GM13976 (cell line): ENCODE data around the gene GRK5.
A peak's percentile ranks its signal among the peaks of the same experiment; 100 is the strongest.

Experiments
- DNase-seq: peaks from one replicate; pipeline ENCODE4 v3.0.0; 2012; ENCODE audit warnings: low spot score
- in situ Hi-C: fragments of 300-500 bp; cut with MboI; formaldehyde crosslinking; loops from one replicate; pipeline ENCODE4 v1.12.0; 2022; ENCODE audit warnings: low sequenced_read_pairs, mixed read lengths, inconsistent platforms; ENCODE audit not compliant: unreplicated experiment
- TF ChIP-seq, protein P1 (sequence below): IDR thresholded peaks from 2 replicates; pipeline ENCODE4 v1.5.1; 2012; ENCODE audit warnings: borderline replicate concordance, mild to moderate bottlenecking; ENCODE audit not compliant: insufficient read depth; ENCODE audit errors: extremely low read depth, missing control alignments, control extremely low read depth

GRK5 gene

DNA sequence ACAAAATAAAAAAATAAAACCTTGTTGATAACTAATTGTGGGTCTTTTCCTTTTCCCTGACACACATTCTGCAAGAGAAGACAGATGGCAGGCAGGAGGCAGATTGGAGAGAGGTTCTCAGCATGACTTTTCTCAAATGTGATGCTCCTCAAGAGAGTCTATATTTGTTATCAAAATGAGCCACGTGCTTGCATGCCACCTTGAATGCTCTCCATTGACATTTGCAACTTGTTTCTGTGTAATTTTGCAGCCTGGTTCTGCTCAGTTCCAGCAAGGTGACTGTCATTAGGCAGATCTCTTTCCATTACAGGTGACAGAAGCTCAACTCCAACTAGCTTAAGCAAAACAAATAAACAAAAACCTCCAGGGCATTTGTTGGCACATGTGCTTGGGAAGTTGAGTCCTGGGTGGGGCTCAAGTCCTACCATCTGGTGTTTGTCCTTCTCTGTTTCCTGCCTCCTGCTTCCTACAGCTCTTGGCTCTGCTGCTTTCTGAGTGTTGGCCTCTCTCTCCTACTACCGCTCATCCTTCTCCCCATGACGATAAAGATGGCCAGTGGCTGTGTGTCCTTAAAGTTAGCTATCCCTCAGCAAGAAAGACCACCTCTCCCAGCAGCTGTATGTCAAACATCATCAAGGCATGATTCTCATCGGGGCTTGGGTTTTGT, 56.7 kb downstream of the GRK5 start:
- in situ Hi-C loops = no loop called here

DNA sequence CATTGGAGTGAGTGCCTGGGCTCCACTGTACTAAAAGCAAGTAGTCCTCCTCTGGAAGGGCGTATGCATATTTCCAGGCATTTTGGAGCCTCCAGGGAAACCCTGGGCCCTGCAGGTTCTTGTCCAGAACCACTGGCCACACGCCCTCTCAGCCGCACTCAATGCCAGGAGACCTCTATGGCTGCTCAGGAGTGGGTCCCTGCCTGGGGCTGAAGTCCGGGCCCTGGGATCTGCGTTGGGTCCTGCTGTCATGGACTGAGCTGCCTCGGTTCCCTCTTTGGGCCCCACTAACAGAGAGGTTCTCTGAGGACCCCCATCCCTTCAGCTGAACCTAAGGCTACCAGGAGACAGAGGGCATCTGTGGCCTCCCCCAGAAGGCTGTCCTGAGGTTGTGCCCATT, 58.3 kb downstream of the GRK5 start:
- no peak for DNase-seq
- in situ Hi-C loops = no loop called here
- TF ChIP-seq, protein P1, sequence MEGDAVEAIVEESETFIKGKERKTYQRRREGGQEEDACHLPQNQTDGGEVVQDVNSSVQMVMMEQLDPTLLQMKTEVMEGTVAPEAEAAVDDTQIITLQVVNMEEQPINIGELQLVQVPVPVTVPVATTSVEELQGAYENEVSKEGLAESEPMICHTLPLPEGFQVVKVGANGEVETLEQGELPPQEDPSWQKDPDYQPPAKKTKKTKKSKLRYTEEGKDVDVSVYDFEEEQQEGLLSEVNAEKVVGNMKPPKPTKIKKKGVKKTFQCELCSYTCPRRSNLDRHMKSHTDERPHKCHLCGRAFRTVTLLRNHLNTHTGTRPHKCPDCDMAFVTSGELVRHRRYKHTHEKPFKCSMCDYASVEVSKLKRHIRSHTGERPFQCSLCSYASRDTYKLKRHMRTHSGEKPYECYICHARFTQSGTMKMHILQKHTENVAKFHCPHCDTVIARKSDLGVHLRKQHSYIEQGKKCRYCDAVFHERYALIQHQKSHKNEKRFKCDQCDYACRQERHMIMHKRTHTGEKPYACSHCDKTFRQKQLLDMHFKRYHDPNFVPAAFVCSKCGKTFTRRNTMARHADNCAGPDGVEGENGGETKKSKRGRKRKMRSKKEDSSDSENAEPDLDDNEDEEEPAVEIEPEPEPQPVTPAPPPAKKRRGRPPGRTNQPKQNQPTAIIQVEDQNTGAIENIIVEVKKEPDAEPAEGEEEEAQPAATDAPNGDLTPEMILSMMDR = no peak

More for the DNA sequence above, 56.7 kb downstream of the GRK5 start:
- TF ChIP-seq, protein P1 = no peak
- DNase-seq = no peak

DNA sequence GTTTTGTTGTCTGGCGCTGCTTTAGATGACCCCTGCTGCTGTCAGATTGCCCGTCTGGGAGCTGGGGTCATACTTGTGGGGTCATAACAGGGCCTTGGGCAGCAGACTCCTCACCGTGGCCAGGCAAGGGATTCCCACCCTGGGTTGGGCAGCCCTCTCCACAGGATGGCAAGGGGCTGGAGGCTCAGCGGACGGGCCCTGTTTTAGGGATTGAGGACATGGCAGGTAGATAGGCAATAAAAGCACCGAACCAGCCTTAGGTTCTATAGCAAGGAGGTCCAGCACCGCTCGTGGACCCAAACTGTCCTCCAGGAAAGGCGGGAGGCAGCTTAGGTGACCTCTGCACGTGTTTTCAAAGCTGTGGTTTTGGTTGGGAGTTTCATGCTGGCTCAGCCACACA, 60.0 kb downstream of the GRK5 start:
- TF ChIP-seq, protein P1 = no peak
- in situ Hi-C loops = no loop called here

DNA sequence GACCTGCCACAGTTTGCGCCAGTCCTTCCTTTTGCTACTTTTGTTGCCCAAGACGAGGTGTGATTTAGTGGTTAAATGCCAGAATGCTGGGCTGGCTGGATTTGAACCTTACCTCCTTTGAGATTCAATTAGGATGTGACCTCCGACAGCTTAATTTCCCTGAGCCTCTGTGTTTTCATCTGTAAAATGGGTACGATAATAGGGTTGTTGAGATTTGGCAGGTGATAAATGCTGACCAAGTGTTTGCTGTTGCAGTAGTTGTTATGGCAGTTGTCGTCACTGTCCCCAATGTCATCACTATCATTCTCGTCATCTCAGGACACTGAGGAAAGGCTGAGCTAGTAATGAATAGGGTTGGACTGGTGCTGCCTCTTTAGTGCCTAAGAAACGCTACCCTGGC, 61.1 kb downstream of the GRK5 start:
- in situ Hi-C loops = no loop called here
- DNase-seq = no peak
- TF ChIP-seq, protein P1 = no peak

More for the DNA sequence above, 60.0 kb downstream of the GRK5 start:
- DNase-seq = no peak

DNA sequence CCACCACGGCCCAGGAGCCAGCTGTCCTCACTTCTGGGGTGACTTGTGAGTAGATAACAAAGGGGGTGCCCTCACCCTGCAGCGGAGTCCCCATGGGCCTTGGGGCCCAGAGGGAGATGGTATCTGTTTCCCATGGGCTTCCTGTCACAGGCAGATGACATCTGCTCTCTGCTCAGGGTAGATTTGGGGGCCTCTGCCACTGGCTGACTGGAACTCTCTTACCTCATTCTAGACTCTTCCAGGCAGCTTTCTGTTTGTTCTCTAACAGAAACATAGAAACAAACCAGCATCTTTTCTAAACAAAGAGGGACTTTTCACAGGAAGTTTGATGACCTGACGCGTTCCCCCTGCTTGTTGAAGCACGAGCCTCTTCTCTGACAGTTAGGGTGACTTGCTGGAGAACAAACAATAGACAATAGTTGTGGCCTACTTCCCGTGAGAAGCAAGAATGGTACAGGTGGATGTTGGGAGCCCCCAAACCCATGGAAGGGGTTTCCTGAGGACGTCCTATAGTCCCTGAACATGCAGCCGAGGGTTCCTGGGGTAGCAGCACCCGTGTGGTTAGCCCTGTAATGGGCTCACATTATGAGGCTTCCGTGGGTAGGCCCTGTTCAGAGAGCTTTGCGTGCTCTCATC, 61.6 kb downstream of the GRK5 start:
- in situ Hi-C loops = no loop called here
- peak; percentile 86 for DNase-seq
- TF ChIP-seq, protein P1 = no peak

DNA sequence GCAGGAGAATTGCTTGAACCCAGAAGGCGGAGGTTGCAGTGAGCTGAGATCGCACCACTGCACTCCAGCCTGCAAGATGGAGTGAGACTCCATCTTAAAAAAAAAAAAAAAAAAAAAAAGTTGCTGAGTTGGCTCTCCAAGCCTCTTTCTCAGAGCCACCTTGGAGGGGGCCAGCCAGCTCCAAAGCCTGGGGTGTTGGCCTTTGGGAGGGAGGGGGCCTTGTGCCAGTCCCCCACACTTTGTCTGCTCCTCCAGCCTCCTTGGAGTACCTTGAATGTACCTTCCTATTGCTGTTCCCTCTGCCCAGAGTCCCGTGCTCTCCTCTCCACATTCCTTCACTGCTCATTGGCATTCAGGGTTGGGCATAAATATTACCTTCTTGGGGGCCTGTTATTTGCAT, 62.4 kb downstream of the GRK5 start:
- TF ChIP-seq, protein P1 = no peak
- in situ Hi-C loops = no loop called here
- DNase-seq = no peak
